Sciatic nerve (tissue), 2 donors: ENCODE measurements around the gene LINC01488. TPM values are rescaled to one million over a fixed set of nuclear protein-coding genes. Genes with fewer than 3 reads are reported as not detected.
A peak's percentile ranks its signal among the peaks of the same experiment; 100 is the strongest.

Experiments used
- ATAC-seq: fragments of 200-7000 bp; cut with Tn5 transposase; one replicate; pipeline ENCODE4 v1.9.1; 2020; ENCODE audit warnings: mild to moderate bottlenecking, moderate library complexity
- DNase-seq: peaks from one replicate; pipeline ENCODE4 v3.0.0-alpha.2; 2020; ENCODE audit warnings: low spot score
- intact Hi-C: fragments of 100-400 bp; cut with DNase I; formaldehyde crosslinking; loops from one replicate; pipeline ENCODE4 v1.14.2; 2022
- total RNA-seq: library from RNA; stranded (reverse); fragmentation: NEBNext Ultra II Directional; extraction: Animal tissue kit (Norgen Biotek cat#: 25700); gene quantifications from one replicate; pipeline ENCODE4 v1.2.1, GENCODE V29; 2021
- donor health status: DM: no; HTN: no; CAD: no.
- donor health status: DM: no; HTN: no; CAD: no.

LINC01488 gene
- total RNA-seq, 1 donor from 2014 or later: not detected

DNA sequence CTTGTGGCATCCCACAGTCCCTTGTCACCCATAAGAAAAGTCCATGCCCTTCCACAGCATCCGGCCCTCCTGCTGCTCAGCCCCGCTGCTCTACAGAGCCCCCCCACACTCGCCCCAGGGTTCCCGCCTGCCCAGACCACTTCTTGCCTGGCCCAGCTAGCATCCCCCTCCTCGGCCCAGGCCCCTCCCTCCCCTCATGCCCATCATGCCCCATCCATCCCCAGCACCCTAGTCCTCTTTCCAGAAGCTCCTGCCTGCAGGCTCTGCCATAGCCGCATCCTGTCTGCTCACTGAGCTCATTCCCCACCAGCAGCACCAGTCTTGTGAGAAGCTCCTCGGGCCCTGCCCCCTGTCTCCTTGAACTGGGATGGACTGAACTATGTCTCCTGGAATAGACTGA lies 54.4 kb downstream of the LINC01488 start:
- intact Hi-C loops: no loop called here
- ATAC-seq: no peak
- peak; percentile 45 for DNase-seq

DNA sequence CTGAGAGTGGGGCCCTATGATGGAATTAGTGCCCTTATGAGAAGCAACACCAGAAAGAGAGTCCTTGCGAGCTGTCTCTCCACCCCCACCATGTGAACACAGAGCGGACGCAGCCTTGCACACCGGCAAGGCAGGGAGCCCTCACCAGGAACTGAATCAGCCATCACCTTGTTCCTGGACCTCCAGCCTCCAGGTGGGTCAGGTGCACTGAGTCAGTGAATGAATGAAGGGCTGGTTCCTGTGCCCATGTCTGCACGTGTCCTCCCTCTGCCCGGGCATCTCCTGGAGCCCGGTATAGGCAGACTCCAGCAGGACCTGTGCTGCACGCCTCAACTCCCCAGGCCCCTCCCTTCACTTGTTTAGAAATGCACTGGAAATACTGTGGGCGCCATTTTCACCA lies 54.9 kb downstream of the LINC01488 start:
- ATAC-seq: no peak
- peak; percentile 39 for DNase-seq
- intact Hi-C loops: no loop called here

DNA sequence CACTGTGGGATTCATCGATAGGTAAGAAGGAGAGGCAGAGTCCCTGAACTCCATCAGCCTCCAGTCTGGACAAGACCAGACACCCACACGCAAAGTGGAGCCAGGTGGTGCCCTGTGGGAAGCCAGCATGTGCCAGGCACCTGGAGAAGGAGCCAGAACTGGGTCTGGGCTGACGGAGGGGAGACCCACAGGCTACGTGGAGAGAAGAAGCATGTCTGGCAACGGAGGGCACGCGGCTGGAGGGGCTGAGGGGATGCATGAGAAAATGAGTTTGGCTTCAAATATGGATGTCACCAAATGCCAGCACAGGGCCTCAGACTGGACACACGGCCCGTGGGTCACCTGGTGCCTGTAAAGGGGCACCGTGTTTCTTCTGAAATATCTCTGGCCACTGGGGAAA lies 55.7 kb downstream of the LINC01488 start:
- no peak for ATAC-seq
- DNase-seq: peak; percentile 53
- intact Hi-C loops: no loop called here

DNA sequence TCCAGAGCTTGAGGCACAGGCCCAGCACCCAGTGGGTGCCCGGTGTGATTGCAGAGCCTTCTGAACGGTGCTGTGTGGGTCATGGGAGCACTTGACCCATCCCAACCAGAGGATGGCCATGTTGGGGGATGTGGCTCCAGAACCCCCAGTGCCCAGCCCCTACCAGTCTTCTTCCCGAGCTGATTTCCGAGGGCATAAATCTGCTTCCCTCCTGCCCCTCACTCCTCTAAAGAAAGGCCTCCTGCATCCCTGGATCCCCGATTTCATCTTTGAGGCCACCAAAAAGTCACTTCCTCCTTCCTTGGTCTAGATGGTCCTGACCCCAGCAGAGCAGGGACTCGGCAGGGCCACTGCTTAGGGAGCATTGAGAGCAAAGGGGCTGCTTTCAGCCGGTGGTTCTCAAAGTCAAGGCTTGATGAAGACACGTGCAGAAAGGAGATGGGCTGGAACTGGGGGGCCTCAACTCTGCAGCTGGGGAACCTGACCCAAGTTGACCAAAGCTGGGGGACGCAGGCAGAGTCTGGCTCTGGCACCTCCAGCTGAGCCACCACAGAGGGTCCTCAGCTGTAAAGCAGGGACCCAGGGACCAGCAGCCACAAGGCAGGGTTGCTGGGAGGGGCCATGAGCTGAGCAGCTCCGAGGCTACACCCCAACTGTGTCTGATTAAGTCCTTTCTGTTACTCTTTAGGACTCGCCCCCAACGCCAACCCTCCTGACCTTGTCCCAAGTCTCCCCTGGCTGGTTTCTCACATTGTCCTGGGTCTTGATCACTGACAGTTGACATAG lies 56.6 kb downstream of the LINC01488 start:
- intact Hi-C loops: no loop called here

DNA sequence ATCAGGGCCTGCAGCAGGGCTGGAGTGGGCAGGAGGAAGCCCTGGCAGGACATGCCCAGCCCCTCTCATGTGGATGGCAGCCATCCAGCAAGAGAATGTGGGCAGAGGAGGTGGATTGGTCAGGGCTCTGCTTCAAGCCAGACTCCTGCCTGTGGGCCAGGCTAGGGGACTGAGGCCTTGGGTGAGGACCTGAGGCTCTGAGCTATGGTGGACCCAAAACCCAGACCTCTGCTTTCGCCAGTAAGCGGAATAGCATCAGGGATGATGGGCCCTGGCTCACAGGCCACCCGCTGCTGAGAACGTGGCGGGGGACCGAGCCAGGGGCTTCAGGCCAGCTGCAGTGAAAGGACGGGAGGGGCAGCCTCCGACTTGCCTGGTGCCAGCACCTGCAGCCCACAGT lies 57.4 kb downstream of the LINC01488 start:
- intact Hi-C loops: no loop called here

More for the DNA sequence above, 56.6 kb downstream of the LINC01488 start:
- ATAC-seq: no peak
- DNase-seq: peak; percentile 41

DNA sequence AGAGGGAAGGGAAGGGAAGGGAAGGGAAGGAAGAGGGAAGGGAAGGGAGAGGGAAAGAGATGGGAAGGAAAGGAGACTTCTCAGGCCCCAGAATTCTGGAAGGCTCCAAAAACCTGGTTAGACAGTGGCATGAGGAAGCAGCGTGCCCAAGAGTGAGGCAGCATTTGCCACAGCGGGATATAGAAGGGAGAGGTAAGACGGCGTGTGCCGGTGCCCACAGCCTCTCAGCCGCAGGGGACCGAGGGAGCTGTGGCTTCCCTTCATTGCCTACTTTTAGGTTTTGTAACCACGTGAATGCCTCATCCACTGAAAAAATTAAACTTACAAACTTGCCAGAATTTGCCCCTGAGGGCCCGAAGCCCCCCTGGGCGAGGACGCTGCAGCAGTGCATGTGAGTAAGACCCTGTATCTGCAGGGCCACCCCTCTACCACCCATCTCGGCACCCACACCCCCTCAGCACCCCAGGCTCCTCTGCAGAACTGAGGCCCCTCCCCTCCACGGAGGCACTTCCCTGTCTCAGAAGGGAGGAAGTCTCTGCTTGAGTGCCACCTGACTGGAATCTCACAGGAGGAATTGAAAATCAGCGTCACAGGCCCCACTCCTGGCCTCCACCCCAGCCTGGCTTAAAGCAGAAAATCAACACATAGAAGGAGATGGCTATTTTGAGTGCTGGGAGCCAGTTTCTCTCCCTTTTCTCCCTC lies 58.1 kb downstream of the LINC01488 start:
- DNase-seq: peak; percentile 60
- ATAC-seq: peak; percentile 71
- intact Hi-C loops: no loop called here

More for the DNA sequence above, 57.4 kb downstream of the LINC01488 start:
- peak; percentile 58 for DNase-seq
- ATAC-seq: peak; percentile 13

DNA sequence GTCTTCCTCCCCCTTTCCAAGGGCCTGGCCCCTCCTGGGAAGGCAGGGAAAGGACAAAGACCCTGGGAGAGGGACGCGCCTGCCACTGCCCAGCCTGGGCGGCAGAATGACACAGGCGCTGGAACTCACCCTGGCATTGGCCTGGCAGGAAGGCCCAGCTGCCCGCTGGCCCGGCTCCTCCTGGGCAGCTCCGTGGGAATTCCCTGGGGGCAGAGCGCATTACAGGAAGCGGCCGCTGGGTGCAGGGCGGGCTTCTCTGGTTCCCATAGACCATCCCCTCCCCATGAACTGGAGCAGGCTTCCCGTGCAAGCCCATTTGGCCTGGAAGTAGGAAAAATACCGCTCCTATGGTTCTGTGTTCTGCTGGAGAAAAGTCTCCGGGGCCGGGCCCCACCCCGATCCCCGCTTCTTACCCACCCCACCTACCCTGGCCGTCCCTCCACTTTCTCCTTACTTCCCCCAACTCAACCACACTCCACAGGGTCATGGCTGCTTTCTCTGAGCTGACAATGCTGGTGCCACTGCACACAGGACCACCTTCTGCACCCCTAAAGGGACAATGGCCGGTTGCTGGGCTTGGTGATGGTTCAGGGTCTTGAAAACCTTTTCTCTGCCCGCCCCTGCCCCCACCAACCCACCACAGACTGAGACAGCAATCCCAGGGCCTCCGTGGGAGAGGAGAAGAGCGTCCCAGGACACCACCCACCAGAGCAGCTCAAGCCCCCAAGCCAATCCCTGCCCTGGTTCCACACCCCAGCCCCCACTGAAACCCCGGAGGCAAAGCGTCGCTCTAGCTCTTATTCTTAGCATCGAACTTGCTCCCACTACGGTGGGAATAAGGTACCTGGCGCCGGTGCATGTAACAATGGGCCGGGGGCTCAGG lies 58.9 kb downstream of the LINC01488 start:
- intact Hi-C loops: no loop called here
- DNase-seq (peak; percentile 69), ATAC-seq (peak; percentile 60)

DNA sequence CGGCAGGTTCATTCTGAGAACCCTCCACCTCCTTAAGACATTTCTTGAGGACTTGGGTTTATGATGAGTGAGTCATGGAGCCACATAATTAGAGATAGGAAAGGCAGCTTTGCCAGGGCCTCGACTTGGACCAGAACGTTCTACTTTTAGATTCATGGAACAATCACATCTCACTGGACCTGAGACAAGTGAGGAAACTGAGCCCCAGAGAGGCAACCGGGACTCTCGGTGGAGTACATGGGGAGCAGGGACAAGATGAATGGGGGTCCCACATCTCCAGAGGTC lies 59.5 kb downstream of the LINC01488 start:
- ATAC-seq: no peak
- DNase-seq: no peak
- intact Hi-C loops: no loop called here

DNA sequence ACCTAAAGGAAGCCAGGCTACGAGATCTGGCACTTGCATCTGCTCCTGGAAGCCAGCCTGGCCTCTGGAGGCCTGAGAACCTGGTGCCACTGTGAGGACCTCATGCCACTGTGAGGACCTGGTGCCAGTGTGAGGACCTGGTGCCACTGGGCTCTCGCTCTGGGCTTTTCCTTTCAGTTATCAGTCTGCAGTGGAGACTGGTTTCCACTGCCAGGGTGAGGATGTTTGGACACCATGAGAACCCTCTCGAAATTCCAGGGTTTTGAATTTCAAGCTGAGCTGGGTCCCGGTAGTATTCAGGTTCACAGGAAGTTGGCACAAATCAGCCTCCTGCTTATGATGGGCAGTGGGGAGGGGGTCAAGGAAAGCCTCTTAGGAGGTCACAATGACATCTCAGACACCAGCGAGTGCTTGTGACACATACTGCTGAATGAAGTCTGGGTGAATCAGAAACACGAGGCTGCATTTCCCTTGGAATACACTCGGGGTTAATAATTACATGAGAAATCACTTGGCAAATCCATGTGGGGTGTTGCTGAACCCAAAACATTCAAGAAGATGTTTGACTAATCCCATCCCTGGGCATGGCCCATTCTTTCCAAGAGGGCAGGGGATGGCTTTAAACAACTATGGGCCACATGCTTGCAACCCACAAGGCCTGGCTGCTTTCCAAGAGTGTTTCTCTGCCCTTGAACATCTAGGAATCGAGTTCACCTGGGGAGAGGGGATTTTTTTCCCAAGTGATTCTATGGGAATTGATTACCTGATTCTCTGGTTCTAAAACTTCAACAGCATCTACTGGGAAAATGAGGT lies 60.2 kb downstream of the LINC01488 start:
- DNase-seq (peak; percentile 37), ATAC-seq (no peak)
- intact Hi-C loops: no loop called here

DNA sequence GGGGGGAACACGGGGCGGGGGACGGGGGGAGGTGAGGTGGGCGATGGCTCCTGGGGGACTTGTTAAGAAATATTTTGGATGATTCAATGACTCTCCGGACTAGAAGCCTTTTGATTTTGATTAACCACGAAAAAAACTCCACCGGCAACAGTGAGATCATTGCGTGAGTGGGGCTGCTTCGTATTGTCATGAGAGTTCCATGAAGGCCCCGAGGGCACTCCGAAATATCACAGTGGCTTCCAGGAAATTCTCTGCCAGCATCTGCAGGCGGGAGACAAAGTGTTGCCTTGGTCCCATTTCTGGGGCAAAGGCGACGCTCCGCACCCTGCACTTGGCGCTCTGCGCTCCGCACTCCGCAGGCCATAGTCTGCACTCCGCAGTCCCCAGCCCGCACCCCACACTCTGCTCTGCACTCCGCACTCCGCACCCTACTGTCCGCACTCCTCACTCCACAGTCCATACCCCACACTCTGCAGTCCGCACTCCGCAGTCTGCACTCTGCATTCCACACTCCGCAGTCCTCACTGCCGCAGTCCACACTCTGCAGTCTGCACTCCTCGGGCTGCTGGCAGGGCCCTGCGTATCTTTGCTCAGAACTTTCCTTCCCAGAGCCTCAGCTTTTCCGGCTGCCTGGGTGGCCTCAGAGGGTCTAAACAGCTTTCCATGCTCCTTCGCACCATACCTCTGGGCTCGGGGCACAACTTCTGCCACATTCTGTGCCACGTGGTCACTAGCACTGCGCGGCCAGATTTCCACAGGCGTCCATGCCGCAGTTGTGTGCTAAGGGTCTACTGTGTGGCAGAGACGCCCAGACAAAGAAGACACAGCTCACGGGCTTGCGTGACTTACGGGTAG lies 61.1 kb downstream of the LINC01488 start:
- DNase-seq (peak; percentile 47), ATAC-seq (no peak)
- intact Hi-C loops: no loop called here

Other genes with a start within 250 kb of the LINC01488 start
- gene MYEOV, start 187.5 kb upstream of the LINC01488 start, total RNA-seq: 1.2 TPM
- gene CCND1, start 159.5 kb downstream of the LINC01488 start, total RNA-seq: 192 TPM
- 35.2 TPM for gene LTO1, start 193.7 kb downstream of the LINC01488 start, total RNA-seq
- gene FGF19, start 222.4 kb downstream of the LINC01488 start, total RNA-seq: not detected